DOHH2 (cell line): ENCODE data around the gene SYTL2.

Source experiments
- CTCF ChIP-seq: fragments of 200-600 bp; sonication (generic); IDR thresholded peaks from one replicate; pipeline ENCODE4 v1.5.1; 2014; ENCODE audit warnings: antibody characterized with exemption, mild to moderate bottlenecking, low read depth, low read length; ENCODE audit not compliant: poor library complexity, severe bottlenecking
- EZH2phosphoT487 ChIP-seq: fragments of 200-600 bp; sonication (generic); IDR thresholded peaks from 2 replicates; pipeline ENCODE4 v1.6.1; 2017; ENCODE audit warnings: borderline replicate concordance, mild to moderate bottlenecking, antibody characterized with exemption, low read length, moderate library complexity, mixed read lengths

GRCh38 chr11:85799142-85799541 lies 11.8 kb downstream of the SYTL2 start:
- TF ChIP-seq EZH2phosphoT487 (no peak), CTCF (no peak)
